Hepatocyte (in vitro differentiated cells): ENCODE measurements around the gene PLCL1.

Source experiments
- EZH2 ChIP-seq: fragments of 200-600 bp; sonication (generic); IDR thresholded peaks from 2 replicates; pipeline ENCODE4 v1.6.1; 2016; ENCODE audit warnings: antibody characterized with exemption, mild to moderate bottlenecking, borderline replicate concordance
- EZH2phosphoT487 ChIP-seq: fragments of 200-600 bp; sonication (generic); IDR thresholded peaks from one replicate; pipeline ENCODE4 v1.6.1; 2018; ENCODE audit warnings: antibody characterized with exemption, mild to moderate bottlenecking, low read depth, moderate library complexity; ENCODE audit not compliant: unreplicated experiment, severe bottlenecking
- TF ChIP-seq, protein P1 (sequence below): fragments of 200-600 bp; sonication (generic); IDR thresholded peaks from 2 replicates; pipeline ENCODE4 v1.5.1; 2016; ENCODE audit warnings: antibody characterized with exemption, mild to moderate bottlenecking; ENCODE audit not compliant: poor library complexity

DNA sequence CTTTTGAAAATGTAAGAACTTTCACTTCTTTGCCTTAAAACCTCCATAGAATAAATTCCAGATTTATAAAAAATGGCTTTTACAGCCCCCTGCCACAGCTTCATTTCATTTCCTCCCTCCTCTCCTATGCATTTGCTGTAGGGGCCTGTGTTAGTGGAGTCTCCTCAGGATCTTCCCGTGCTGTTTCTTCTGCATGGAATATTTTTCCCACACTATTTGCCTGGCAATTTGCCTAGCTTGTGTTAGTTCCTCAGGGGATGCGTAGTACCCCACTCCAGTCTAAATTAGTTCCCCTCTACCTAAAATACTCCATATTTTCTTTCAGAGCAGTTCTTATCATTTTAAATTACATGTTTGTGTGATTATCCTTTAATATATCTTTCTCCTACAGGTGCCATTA lies 262.2 kb downstream of the PLCL1 start:
- TF ChIP-seq, protein P1, sequence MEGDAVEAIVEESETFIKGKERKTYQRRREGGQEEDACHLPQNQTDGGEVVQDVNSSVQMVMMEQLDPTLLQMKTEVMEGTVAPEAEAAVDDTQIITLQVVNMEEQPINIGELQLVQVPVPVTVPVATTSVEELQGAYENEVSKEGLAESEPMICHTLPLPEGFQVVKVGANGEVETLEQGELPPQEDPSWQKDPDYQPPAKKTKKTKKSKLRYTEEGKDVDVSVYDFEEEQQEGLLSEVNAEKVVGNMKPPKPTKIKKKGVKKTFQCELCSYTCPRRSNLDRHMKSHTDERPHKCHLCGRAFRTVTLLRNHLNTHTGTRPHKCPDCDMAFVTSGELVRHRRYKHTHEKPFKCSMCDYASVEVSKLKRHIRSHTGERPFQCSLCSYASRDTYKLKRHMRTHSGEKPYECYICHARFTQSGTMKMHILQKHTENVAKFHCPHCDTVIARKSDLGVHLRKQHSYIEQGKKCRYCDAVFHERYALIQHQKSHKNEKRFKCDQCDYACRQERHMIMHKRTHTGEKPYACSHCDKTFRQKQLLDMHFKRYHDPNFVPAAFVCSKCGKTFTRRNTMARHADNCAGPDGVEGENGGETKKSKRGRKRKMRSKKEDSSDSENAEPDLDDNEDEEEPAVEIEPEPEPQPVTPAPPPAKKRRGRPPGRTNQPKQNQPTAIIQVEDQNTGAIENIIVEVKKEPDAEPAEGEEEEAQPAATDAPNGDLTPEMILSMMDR, result no peak
- no peak for TF ChIP-seq EZH2
- TF ChIP-seq EZH2phosphoT487, result no peak
